HL-60 (cell line): ENCODE data around the gene FCAMR.

Source experiments
- DNase-seq, 2 experiments: peaks; one replicate each; pipeline ENCODE4 v3.0.0-alpha.2; 2010 to 2020; ENCODE audit warnings: low read depth in 1 of 2, low spot score in 1 of 2
- H3K27ac ChIP-seq: fragments of 250-450 bp; sonication (Bioruptor Pico); replicated peaks from 2 replicates; pipeline ENCODE4 v1.5.1; 2020; ENCODE audit warnings: mild to moderate bottlenecking, moderate library complexity
- H3K27me3 ChIP-seq: fragments of 250-450 bp; sonication (Bioruptor Pico); 2 replicates; pipeline ENCODE4 v1.5.1; 2021; ENCODE audit warnings: mild to moderate bottlenecking, moderate library complexity; ENCODE audit not compliant: insufficient read depth, poor library complexity, severe bottlenecking
- H3K4me3 ChIP-seq: replicated peaks from 2 replicates; pipeline ENCODE4 v1.5.1; 2011; ENCODE audit warnings: mild to moderate bottlenecking, control low read depth, low read length; ENCODE audit not compliant: insufficient read depth
- CTCF ChIP-seq: IDR thresholded peaks from one replicate; pipeline ENCODE4 v1.5.1; 2011; ENCODE audit warnings: low read length, control low read depth, inconsistent platforms; ENCODE audit not compliant: insufficient read depth
- GABPA ChIP-seq: IDR thresholded peaks from 2 replicates; pipeline ENCODE4 v1.6.1; 2012; ENCODE audit warnings: low read depth
- POLR2AphosphoS5 ChIP-seq: IDR thresholded peaks from 2 replicates; pipeline ENCODE4 v1.6.1; 2012; ENCODE audit warnings: low read depth
- SPI1 ChIP-seq: IDR thresholded peaks from 2 replicates; pipeline ENCODE4 v1.6.1; 2012; ENCODE audit warnings: low read depth, mild to moderate bottlenecking, borderline replicate concordance
- TF ChIP-seq, protein P1 (sequence below): IDR thresholded peaks from 2 replicates; pipeline ENCODE4 v1.6.1; 2012; ENCODE audit warnings: low read depth; ENCODE audit not compliant: insufficient replicate concordance

FCAMR gene

DNA sequence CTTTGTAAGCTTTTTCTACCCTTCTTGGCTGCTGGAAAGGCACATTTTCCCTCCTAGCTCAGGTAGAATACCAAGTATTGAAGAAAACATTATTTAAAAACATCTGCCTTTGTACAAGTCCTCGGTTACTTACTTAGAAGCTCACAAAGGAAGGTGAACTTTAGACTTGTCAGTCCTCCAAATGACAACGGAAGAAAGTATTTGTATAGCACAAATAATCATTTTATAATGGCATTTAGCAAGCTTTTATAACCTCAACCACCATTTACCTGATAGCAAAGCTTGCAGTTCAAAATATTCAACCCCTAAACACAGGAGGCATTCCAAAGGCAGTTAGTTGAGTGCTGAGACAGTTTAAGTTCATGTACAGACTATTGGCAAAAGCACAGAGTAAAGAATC, 2.5 kb upstream of the FCAMR start:
- Histone ChIP-seq H3K27ac (no peak overlapping the region), H3K4me3 (no peak overlapping the region), H3K27me3 (no peaks in the 10 kb centered on the region)
- no peak for TF ChIP-seq SPI1
- no peak for TF ChIP-seq GABPA
- no peak for TF ChIP-seq CTCF
- no peak for TF ChIP-seq POLR2AphosphoS5
- TF ChIP-seq, protein P1, sequence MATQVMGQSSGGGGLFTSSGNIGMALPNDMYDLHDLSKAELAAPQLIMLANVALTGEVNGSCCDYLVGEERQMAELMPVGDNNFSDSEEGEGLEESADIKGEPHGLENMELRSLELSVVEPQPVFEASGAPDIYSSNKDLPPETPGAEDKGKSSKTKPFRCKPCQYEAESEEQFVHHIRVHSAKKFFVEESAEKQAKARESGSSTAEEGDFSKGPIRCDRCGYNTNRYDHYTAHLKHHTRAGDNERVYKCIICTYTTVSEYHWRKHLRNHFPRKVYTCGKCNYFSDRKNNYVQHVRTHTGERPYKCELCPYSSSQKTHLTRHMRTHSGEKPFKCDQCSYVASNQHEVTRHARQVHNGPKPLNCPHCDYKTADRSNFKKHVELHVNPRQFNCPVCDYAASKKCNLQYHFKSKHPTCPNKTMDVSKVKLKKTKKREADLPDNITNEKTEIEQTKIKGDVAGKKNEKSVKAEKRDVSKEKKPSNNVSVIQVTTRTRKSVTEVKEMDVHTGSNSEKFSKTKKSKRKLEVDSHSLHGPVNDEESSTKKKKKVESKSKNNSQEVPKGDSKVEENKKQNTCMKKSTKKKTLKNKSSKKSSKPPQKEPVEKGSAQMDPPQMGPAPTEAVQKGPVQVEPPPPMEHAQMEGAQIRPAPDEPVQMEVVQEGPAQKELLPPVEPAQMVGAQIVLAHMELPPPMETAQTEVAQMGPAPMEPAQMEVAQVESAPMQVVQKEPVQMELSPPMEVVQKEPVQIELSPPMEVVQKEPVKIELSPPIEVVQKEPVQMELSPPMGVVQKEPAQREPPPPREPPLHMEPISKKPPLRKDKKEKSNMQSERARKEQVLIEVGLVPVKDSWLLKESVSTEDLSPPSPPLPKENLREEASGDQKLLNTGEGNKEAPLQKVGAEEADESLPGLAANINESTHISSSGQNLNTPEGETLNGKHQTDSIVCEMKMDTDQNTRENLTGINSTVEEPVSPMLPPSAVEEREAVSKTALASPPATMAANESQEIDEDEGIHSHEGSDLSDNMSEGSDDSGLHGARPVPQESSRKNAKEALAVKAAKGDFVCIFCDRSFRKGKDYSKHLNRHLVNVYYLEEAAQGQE = no peak
- no peak for DNase-seq

GRCh38 chr1:206971029-206971655, 882 bp upstream of the FCAMR start:
- Histone ChIP-seq H3K4me3 (no peak overlapping the region), H3K27me3 (no peaks in the 10 kb centered on the region), H3K27ac (no peak overlapping the region)
- TF ChIP-seq, protein P1 = no peak
- TF ChIP-seq GABPA = no peak
- no peak for TF ChIP-seq CTCF
- TF ChIP-seq SPI1 = peak; percentile 27; the same call in 1 of the 2 replicates
- TF ChIP-seq POLR2AphosphoS5 = no peak
- DNase-seq = peak; percentile 36 to 79

- Histone ChIP-seq H3K27me3 (no peaks in the 10 kb centered on the region), H3K27ac (no peak overlapping the region), H3K4me3 (no peak overlapping the region)
- TF ChIP-seq SPI1 = no peak
- TF ChIP-seq, protein P1 = no peak
- no peak for TF ChIP-seq CTCF
- no peak for TF ChIP-seq GABPA
- TF ChIP-seq POLR2AphosphoS5 = no peak
- no peak for DNase-seq
Observed at GRCh38 chr1:206969090-206969489, 1.2 kb downstream of the FCAMR start.
